Colon (tissue), 2 donors: ENCODE results near the gene CACNA1F.

Experiments
- FAIRE-seq: peaks from 2 replicates; lab custom pipeline; 2012; peaks lifted over from hg19 to GRCh38; lab: Jason Lieb, UNC
- donor health status: control.
- donor health status: control.

Gene CACNA1F

GRCh38 chrX:49233176-49233575, at the start of gene CACNA1F:
TSS of gene CACNA1F (minus strand) at chrX:49233340. CDS start at chrX:49233309, 31 bp downstream.
- FAIRE-seq, result no peak

DNA sequence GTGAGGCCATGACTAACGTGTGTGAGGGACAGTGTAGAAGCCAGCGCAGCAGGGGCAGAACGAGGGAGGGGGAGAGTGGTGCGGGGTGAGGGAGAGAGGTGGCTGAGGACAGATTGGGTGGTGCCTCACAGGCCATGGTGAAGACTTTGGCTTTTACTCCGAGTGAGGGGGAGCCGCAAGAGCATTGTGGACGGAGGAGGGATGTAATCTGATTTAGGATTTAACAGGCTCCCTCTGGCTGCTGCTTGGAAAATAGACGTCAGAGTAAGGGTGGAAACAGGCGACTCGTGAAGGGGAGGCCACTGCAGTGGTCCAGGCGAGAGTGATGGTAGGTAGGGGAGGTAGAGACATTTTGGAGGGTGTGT, 49.5 kb upstream of the CACNA1F start:
- FAIRE-seq, result no peak

DNA sequence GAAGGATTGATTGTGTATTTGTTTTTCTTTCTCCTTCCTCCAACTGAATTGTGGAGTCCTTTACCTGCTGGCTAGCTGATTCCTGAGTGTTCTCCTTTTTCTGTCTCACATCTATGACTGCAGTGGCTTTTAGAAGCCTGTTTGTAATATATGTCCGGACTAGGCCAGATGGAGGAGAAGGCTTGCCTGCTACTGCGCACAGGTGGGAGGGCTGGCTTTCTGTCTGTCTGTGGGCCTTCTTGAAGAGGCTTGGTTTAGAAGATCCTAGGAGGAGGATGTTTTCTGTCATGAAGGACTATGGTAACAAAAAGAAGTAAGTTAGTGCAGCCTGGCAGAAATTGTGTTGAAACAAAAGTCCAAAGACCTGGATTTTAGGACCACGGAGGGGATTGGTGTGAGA, 44.9 kb upstream of the CACNA1F start:
- FAIRE-seq, result no peak

GRCh38 chrX:49277535-49277830, 44.3 kb upstream of the CACNA1F start:
- no peak for FAIRE-seq

- FAIRE-seq, result no peak
These were observed 43.8 kb upstream of the CACNA1F start for GRCh38 chrX:49276671-49277534.

- no peak for FAIRE-seq
These were observed 43.1 kb upstream of the CACNA1F start for GRCh38 chrX:49276207-49276606.

- no peak for FAIRE-seq
These were observed 40.1 kb upstream of the CACNA1F start for GRCh38 chrX:49273181-49273727.

- FAIRE-seq, result no peak
These were observed 39.3 kb upstream of the CACNA1F start for GRCh38 chrX:49272421-49272820.

DNA sequence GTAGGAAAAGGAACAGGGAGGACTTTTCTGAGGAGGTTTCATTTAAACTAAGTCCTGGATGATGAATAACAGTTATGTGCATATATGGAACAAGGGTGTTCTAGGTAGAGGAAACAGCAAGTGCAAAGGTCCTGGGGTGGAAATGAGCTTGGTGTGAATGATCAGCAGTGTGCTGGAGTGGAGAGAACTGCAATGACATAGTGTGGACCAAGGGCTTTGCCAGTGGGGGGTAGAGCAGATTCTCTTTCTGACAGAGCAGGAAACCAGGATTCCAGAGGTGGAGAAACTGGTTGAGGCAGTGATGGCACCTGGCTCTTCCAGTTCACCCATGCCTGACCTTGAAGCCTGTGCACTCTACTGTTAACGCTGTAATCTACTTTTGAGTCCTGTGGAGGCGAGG, 38.2 kb upstream of the CACNA1F start:
- no peak for FAIRE-seq

GRCh38 chrX:49270249-49270921, 37.2 kb upstream of the CACNA1F start:
- no peak for FAIRE-seq

- FAIRE-seq, result no peak
These were observed 36.7 kb upstream of the CACNA1F start, which contains the start of gene PPP1R3F for GRCh38 chrX:49269767-49270248. TSS of gene PPP1R3F (plus strand) at chrX:49269793. CDS start at chrX:49269870, 77 bp downstream.

DNA sequence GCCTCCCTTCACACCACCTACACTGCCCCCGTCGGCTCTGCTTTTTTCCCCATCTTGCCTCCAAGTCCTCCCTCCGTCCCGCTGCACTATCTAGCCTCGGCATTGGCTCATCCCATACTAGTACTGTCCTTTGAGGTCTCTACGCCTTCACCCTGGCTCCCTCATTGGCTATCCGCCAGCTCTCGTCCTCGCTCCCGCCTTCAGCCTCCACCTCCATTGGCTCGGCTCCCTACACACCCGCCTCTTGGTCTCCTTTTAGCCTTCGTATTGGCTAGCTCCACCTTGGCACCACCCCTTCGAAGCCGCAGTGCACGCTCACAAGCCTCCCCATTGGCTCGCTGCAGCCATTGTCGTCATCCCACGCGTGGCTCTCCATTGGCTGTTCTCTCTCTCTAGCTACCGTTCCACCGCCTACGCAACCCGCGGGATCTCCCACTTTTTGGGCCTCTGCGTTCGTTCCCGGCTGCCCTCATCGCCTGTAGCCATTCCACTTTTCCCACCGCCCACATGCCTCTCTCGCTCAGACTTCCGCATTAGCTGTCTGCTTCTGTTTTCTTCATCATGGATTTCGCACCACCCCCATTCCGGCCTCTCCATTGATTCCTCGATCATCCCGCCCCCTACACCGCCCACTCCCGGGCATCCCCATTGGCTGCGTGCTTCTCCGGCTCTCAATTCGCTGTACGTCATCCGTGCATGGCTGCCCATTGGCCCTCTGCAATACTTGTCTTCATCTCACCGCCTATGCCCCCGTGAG, 36.0 kb upstream of the CACNA1F start:
- FAIRE-seq, result peak; percentile 89

DNA sequence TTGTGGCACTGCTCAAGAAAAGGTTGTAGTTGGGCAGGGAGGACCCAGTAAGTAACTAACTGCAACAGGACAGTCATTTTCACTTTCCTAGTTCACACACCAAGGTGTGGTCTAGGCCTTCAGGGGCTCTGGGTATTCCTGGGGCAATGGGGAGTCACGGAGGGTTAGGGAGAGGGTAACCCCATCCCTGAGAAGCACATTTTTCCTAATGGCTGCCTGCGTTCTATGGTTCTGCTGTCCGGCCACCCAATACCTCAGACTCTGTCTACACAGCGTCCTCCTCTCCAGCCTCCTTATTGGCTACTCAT, 35.5 kb upstream of the CACNA1F start:
- no peak for FAIRE-seq

GRCh38 chrX:49266523-49267445, 33.6 kb upstream of the CACNA1F start:
- FAIRE-seq, result no peak

DNA sequence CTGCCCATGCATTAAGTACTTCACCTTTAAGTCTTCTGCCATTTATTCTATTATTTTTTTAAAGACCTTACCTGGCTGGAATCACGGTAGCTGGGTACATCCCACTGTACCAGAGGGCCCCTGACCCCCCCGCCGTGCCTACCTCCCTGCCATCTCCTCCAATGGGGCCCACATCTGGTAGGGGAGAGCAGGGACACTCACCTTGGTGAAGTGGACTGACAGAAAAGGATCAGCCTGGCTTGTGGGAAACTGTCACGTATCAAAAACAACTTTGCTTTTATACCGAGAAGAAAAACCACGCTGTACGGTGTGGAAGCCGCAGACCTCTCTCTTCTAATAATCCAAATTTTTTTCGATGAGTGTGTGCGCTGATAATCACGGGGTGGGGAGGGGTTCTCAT, 31.3 kb upstream of the CACNA1F start, which contains the start of gene FOXP3:
Gene FOXP3, minus strand, starts transcription at position 251 of the 400 bp plus-strand sequence. CDS start 6,205 bp downstream, outside the sequence.
- no peak for FAIRE-seq

- FAIRE-seq, result no peak
These were observed 30.5 kb upstream of the CACNA1F start for GRCh38 chrX:49263631-49264030.

DNA sequence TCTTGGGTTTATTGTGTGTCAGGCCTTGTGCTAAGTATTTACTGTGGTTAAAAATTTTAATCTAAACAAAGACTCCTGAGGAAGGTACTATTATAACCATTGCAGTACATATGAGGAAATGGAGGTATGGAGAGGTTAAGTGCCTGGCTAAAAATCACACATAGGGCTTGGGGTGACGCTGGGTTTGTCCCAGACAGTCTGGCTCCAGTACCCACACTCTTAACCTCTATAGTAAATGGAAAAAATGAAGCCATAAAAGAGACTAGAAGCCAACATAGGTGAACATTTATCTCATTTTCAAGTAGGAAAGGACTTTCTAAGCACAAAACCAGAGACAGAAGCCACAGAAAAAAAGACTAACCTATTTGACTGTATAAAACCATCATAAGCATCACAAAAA, 29.5 kb upstream of the CACNA1F start:
- no peak for FAIRE-seq

- FAIRE-seq, result no peak
These were observed 27.3 kb upstream of the CACNA1F start for GRCh38 chrX:49260221-49260985.

GRCh38 chrX:49258749-49259124, 25.6 kb upstream of the CACNA1F start:
- no peak for FAIRE-seq

GRCh38 chrX:49257846-49258748, 25.0 kb upstream of the CACNA1F start:
- no peak for FAIRE-seq
